ENCODE measurements around the gene RNF111.
"Not testable (repeated sequence)": the region's sequence is repeated elsewhere in the genome, so short reads cannot be mapped to it uniquely, and the experiment has no call there.

The RNF111 gene

GRCh38 chr15:59000251-59000650, 12.8 kb downstream of the RNF111 start:
- not testable (repeated sequence) for DNase-seq (ENCODE audit: low read depth in 2 of 2)

- DNase-seq (ENCODE audit: low read depth in 2 of 2) = no peak
Observed at GRCh38 chr15:59001946-59002345, 14.5 kb downstream of the RNF111 start.

- no peak for DNase-seq (ENCODE audit: low read depth in 2 of 2)
Observed at GRCh38 chr15:59002418-59002859, 15.0 kb downstream of the RNF111 start.

- DNase-seq (ENCODE audit: low read depth in 2 of 2) = no peak
Observed at GRCh38 chr15:59005579-59005978, 18.1 kb downstream of the RNF111 start.

- no peak for DNase-seq (ENCODE audit: low read depth in 2 of 2)
Observed at GRCh38 chr15:59008086-59008485, 20.6 kb downstream of the RNF111 start.

- no peak for DNase-seq (ENCODE audit: low read depth in 2 of 2)
Observed at GRCh38 chr15:59011262-59011952, 23.9 kb downstream of the RNF111 start.

- no peak for DNase-seq (ENCODE audit: low read depth in 2 of 2)
Observed at GRCh38 chr15:59013246-59013873, 25.9 kb downstream of the RNF111 start.

GRCh38 chr15:59014068-59014467, 26.6 kb downstream of the RNF111 start:
- DNase-seq (ENCODE audit: low read depth in 2 of 2) = no peak

- DNase-seq (ENCODE audit: low read depth in 2 of 2) = no peak
Observed at GRCh38 chr15:59017449-59017848, 30.0 kb downstream of the RNF111 start.

GRCh38 chr15:59018833-59019232, 31.4 kb downstream of the RNF111 start:
- no peak for DNase-seq (ENCODE audit: low read depth in 2 of 2)

- no peak for DNase-seq (ENCODE audit: low read depth in 2 of 2)
Observed at GRCh38 chr15:59020322-59020721, 32.9 kb downstream of the RNF111 start.

- DNase-seq (ENCODE audit: low read depth in 2 of 2) = no peak
Observed at GRCh38 chr15:59022188-59022587, 34.7 kb downstream of the RNF111 start.

- no peak for DNase-seq (ENCODE audit: low read depth in 2 of 2)
Observed at GRCh38 chr15:59026207-59026606, 38.7 kb downstream of the RNF111 start.

- DNase-seq (ENCODE audit: low read depth in 2 of 2) = no peak
Observed at GRCh38 chr15:59028387-59028955, 41.0 kb downstream of the RNF111 start.

GRCh38 chr15:59029554-59029953, 42.1 kb downstream of the RNF111 start:
- DNase-seq (ENCODE audit: low read depth in 2 of 2) = no peak

- no peak for DNase-seq (ENCODE audit: low read depth in 2 of 2)
Observed at GRCh38 chr15:59035201-59035600, 47.7 kb downstream of the RNF111 start.

- DNase-seq (ENCODE audit: low read depth in 2 of 2) = no peak
Observed at GRCh38 chr15:59039225-59039624, 51.8 kb downstream of the RNF111 start.

GRCh38 chr15:59042041-59042440, 54.6 kb downstream of the RNF111 start:
- DNase-seq (ENCODE audit: low read depth in 2 of 2) = no peak

- no peak for DNase-seq (ENCODE audit: low read depth in 2 of 2)
Observed at GRCh38 chr15:59048897-59049296, 61.4 kb downstream of the RNF111 start.

GRCh38 chr15:59051873-59052861, 64.7 kb downstream of the RNF111 start:
- no peak for DNase-seq (ENCODE audit: low read depth in 2 of 2)

- peak; percentile 4 to 14 for DNase-seq (ENCODE audit: low read depth in 2 of 2)
Observed at GRCh38 chr15:59052915-59053407, 65.5 kb downstream of the RNF111 start.

- DNase-seq (ENCODE audit: low read depth in 2 of 2) = no peak
Observed at GRCh38 chr15:59053482-59053881, 66.0 kb downstream of the RNF111 start.

Measured in fibroblast of skin of left quadriceps (primary cell).